Left hindlimb (tissue), 1 donor: ENCODE results near the gene PCDH17.

Experiments used
- DNase-seq: peaks from one replicate; pipeline ENCODE4 v3.0.0-alpha.2; 2018

Gene PCDH17

DNA sequence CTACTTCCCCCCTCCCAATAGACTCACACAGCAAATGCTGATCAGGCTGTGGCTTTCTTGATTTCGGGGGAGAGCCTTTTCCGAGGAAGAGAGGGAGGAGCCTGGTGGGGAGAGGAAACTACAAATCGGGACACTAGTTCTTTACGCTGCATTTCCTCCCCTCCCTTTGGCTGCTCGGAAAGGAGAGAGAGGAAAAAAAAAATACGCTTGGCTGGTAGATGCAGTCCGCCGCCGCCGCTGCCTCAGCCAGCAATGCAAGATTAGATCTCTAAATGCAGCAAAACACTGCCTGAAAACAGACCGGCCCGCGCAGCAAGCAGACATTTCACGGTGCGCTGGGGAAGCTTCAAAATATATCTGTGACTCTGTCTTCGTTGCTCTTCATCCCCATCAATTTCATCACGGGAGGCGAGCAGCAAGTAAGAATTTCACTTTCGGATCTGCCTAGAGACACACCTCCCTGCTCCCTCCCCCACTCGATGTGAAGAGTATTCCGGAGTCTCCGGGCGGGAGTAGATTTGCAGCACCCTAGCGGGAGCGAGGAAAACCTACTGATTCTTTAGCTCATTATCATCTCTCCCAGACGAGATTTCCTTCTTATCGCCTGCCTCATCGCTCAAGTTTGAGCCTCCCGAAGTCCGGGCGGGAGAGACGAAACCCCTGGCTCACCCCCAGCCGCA, at the start of gene PCDH17:
TSS of gene PCDH17 (plus strand) at position 149 of the 680 bp plus-strand sequence. CDS start 803 bp downstream, outside the sequence.
- DNase-seq = peak; percentile 79

- DNase-seq = no peak
Measured at GRCh38 chr13:57582032-57582431, 49.5 kb upstream of the PCDH17 start.

DNA sequence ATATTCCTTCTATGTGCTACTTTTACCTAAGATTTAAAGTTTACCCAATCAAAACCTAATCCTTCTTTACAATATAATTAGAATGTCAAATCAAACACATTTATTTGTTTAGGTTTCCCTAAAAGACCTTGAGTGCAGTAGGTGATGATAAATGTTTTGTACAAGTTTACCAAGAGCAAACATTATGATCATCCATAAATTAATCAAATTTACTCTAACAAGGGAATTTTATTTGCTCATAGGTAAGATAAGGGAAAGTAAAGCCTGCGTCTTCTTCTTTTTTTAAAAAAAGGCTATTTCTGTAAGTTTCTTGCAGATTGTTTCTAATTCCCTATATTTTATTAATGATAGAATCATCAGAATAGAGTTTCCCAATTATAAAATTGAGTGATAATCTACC, 48.0 kb upstream of the PCDH17 start:
- no peak for DNase-seq

DNA sequence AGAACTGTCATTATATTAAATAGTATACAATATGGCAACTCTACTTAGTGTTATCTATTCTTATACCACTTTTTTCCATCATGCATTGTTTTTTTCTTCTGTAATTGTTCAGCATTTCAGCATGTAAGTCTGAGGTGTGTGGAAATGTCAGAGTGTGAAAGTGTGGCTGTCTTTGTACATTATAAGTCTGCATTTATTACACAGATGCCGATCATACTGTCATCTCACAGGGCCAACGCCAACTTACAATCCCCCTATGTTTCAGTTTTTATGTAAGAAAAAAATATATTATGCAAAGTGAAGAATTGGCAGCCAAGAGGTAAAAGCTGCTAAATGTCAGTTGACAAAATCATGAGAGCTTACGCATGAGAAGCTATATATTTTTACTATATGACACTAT, 42.9 kb upstream of the PCDH17 start:
- no peak for DNase-seq

DNA sequence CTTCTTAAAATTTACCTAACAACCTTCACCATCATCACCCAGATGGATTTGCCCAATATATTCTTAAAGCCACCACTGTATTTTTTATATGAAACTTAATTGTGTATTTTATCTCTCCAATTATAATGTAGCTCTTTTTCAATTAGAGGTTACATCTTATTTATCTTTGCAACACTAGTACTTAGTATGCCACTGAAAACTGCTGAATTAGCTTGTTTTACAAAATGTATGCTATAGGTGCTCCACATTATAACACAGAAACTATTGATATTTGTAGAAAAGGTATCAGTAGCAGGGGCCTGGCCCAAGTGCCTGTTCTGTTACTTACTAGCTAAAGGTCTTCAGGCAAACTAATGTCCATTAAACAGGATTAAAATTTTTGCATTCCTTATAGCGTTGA, 35.8 kb upstream of the PCDH17 start:
- no peak for DNase-seq

GRCh38 chr13:57601536-57601935, 30.0 kb upstream of the PCDH17 start:
- DNase-seq = no peak

DNA sequence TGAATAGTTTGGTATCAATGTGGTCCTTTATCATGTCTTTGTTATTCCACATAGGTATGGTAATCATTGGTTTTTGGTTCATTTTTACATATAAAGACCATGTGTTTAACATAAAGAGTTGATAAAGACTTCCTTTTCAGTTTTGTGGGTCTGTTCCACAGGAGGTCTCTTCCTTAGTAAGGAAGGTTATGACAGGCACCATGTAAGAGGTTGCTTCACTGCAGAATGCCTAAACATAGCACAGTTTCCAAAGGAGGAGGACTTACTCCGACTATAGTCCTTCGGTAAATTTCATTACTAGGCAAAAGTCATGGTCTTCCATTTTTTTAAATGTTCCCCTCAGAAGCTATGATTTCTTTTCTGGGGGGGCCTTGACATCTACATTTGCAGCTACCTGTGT, 27.1 kb upstream of the PCDH17 start:
- DNase-seq = no peak

DNA sequence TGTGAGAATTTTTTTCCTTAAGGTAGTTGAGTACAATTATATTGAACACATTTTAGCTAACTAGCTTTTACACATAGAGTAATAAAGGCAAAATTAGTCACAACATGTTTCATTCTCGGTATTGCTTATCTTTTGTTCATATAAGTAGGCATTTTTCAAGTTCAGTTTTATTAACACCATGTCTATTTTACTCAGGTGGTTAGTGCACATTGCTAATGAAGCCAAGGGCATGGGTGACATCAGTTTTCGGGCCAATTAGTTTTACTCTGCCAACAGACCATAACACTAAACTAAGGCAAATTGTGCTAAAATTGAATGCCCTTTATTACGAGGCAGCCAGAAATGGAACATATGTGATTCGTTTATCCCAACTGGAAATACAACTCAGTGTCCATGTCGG, 19.6 kb upstream of the PCDH17 start:
- DNase-seq = no peak

DNA sequence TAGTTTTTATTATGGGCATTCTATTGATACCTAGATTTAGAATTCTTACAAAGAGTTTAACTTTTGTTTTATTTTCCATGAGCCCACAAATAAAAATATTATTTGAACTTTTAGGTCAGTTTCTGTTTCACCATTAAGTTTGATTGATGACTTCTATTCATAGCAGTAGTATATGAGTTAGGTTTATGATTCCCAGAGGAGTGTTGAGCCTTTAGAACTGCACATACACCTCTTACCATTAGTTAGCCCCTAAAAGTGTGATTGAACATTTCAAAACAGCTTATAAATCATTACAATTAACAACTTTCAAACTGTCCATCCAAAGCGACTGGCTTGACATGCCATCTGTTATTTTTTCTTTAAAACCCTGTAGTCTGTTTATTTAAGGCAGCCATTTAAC, 19.0 kb upstream of the PCDH17 start:
- DNase-seq = no peak

DNA sequence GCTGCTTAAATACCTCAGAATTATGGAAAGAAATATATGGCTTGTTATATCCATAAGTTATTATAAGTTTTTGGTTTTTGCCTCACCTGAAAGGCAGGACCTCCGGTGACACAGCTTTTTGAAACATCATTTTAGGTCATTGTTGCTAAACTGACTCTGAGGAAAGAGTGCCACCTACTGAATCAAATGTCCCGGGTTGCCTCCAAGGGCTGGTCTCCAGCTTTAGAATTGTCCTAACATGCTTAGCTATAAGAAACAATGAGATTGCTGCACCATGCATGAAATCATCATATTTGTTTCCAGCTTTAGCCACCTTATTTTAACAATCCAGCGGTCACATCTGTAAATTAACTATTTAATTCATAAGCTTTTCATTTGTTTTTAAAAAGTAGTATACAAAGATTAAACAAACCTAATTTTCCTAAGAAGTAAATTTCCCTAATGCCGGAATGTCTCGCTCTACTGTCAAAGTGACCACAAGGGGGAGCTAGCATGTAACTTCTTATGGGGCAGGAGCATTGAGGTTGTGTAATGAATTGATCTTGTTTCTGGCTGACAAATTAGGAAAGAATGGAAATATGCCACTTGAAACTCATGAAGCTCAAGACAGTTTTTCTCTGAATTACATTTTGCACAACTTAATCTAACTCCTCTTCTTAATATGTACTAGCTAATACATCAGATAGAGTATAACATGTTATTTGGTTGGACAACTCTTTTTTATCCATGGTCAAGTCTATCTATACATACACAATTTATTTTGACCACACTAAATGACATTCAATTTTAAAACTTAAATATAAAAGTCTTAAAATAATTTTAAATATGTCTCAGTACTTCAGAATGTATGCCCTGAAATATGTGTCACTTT, 6.7 kb upstream of the PCDH17 start:
- no peak for DNase-seq

DNA sequence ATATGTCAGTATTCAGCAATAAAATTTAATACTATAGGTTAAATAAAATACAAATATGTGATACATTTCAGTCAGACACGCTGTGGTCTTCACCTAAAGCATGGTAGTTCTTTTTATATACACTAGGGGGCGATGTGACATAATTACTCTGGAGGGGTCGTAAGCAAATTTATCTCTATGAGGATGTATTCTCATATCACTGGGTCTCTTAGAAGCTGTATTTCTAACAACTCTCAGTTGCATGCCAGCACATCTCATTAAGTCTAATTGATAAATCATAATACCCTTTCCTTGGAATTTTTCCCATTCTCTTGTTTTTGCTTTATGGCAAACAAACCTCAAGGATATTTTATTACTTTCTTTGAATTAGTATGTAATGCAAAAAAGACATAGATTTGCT, 3.9 kb upstream of the PCDH17 start:
- DNase-seq = no peak

DNA sequence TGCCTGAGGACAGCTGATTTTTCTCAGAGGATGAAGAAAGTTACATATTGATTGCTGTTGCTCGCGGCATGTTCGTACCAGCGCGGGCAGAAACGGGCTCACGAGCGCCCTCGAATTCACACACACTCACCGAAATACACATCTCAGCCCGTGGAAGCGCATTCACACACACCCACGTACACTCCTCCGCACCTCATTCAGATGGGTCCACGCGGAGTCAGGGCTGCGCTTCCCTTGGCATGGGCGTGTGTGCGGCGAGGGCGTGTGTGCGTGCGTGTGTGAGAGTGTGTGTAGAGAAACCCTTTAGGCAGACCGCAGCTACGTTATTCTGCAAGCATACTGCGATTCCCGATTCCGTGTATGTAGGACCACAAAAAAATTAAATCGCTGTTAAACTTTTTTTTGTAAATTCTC, 2.1 kb upstream of the PCDH17 start:
- no peak for DNase-seq

DNA sequence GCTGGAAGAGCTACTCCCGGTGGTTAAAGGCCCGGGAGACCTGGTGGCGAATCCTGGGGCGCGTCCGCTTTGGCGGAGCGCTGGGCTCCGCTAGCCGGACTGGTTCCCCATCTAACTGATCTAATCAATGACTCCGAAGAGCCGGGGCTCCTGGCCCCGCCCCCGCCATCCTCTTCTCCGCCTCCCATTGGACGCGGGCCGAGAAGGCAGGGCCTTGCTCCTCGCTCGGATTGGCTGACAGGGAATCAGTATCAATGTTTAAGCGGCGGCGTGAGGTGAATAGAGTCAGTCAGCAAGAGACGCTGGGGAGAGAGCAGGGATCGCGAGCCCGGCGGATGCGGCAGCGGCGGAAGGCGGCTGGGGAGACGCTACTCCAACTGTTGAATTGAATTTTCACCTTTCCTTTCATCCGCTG, 1.7 kb upstream of the PCDH17 start:
- DNase-seq = peak; percentile 96

DNA sequence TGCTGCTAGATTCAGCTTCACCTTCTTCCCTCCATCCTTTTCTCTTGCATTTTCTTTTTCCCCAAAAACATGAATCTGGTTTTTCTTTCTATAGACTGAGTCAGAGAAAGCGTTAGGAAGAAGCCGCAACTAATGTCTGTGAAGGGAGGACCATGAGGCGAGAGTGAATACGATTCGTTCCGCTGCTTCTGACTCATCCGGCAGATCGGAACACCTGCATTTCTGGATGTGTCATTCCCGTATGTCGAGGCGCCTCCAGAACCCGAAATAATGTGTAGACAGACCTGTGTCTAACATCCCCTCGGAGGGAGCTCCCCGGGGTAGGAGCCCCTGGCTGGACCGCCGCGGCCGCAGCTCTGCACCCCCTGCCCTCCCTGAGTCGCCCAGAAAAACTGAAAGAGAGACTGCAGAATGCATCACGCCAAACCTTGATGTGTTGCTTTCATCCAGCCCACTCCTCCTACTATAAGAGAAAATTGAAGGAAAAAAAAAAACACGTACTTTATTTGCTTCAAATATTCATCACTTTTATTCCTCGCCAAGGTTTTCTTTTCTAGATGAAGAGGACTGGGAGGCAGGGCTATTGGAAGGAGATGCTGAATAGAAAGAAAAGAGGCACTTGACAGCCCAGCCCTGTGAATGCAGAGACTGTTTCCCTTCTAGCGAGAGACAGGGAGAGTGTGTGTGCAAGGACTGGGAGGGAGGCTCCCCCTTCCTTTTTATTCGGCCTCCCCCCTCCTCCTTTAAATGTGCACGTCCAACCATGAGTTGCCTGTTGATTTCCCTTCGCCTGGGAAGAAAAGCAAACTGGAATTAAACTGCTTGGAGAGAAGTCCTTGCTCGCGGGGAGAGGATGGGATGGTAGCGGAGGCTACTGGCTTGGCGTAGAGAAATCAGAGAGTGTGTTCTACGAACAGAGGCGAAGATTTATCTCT, 616 bp upstream of the PCDH17 start:
- DNase-seq = peak; percentile 64

- peak; percentile 51 for DNase-seq
Measured at GRCh38 chr13:57632276-57633140, 964 bp downstream of the PCDH17 start.

- DNase-seq = peak; percentile 81
Measured at GRCh38 chr13:57633141-57633949, 1.8 kb downstream of the PCDH17 start.

GRCh38 chr13:57633950-57634838, 2.6 kb downstream of the PCDH17 start:
- no peak for DNase-seq

DNA sequence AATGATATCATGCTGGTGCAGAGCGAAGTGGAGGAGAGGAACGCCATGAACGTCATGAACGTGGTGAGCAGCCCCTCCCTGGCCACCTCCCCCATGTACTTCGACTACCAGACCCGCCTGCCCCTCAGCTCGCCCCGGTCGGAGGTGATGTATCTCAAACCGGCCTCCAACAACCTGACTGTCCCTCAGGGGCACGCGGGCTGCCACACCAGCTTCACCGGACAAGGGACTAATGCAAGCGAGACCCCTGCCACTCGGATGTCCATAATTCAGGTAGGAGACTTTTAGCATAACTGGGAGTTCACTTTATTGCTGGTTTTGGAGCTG, 3.3 kb downstream of the PCDH17 start:
- peak; percentile 51 for DNase-seq

DNA sequence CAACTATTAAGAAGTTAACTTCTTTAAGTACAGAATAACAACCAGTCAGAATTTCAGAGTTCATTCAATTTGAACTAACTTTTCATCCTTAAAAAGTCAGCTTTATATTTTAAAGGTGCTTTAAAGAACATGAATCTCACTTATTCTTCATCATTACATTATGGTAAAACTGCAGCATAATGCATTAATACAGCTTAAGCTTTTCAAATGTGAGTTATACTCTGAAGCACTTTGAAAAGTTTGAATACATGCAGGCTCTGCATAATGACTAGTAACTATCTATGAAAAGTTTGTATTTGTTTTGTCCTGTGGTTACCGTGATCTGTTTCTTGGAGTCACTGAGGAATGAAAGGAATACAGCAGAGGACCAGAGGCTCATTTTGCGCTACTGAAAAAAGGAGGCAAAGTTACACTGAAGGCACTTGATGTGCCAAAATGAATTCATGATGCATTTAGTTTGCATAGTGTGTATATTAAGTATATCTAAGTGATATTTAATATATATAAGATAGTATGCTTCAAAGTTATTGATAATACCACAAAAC, 4.1 kb downstream of the PCDH17 start:
- DNase-seq = no peak

DNA sequence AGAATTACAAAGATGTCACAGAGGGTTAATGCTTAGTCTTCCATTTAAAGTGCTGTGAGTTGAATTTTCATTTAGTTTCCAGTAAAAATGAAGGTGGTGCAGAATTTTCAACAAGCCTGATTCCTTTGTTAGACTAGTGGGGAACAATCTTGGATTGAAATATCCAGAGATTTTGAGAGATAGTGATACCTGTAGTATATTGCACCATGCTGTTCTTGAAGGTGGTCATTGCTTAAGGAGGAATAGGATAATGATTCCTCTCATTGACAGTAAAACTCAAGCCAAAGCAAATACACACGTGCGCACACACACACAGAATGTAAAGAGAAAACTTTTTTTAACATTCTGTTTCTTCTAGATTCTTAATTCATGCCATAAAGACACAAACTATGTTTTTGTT, 5.3 kb downstream of the PCDH17 start:
- DNase-seq = no peak
